Gastrocnemius medialis (tissue), 4 donors: ENCODE measurements around the gene BCL2L14. TPM values are rescaled to one million over a fixed set of nuclear protein-coding genes. Genes with fewer than 3 reads are reported as not detected.

Experiments
- ATAC-seq, 2 donors: fragments of 150-250 bp; one replicate each; pipeline ENCODE4 v1.9.1; 2016
- DNase-seq, 2 donors: peaks; one replicate each; pipeline ENCODE4 v3.0.0-alpha.2; 2019
- H3K27ac ChIP-seq, 4 donors: fragments of 200-600 bp; sonication (generic); 1 replicate in 1 of 4; 2 replicates in 3 of 4; pipeline ENCODE4 v1.5.1; 2016 to 2018; ENCODE audit warnings: mild to moderate bottlenecking in 2 of 4, moderate library complexity in 1 of 4
- H3K27me3 ChIP-seq, 3 donors: fragments of 200-600 bp; sonication (generic) in 2 of 3; 1 replicate in 1 of 3; 2 replicates in 2 of 3; pipeline versions ENCODE4 v1.5.1 to v1.6.0; 2016 to 2019; ENCODE audit warnings: mild to moderate bottlenecking in 1 of 3, moderate library complexity in 1 of 3
- H3K36me3 ChIP-seq, 2 donors: fragments of 200-600 bp; sonication (generic) in 1 of 2; one replicate each; pipeline ENCODE4 v1.5.1; 2017 to 2018
- H3K4me1 ChIP-seq, 2 donors: fragments of 200-600 bp; sonication (generic) in 1 of 2; one replicate each; pipeline ENCODE4 v1.5.1; 2016 to 2017; ENCODE audit warnings: mild to moderate bottlenecking in 2 of 2
- H3K4me3 ChIP-seq, 4 donors: fragments of 200-600 bp; sonication (generic) in 3 of 4; 1 replicate in 1 of 4; 2 replicates in 3 of 4; pipeline ENCODE4 v1.5.1; 2016 to 2019; ENCODE audit warnings: mild to moderate bottlenecking in 2 of 4
- H3K9me3 ChIP-seq, 3 donors: fragments of 200-600 bp; sonication (generic) in 2 of 3; 1 replicate in 1 of 3; 2 replicates in 2 of 3; pipeline ENCODE4 v1.5.1; 2016 to 2019
- POLR2A ChIP-seq, 2 donors: fragments of 450-650 bp; IDR thresholded peaks; one replicate each; pipeline ENCODE4 v1.6.1; 2017; ENCODE audit warnings: antibody characterized with exemption in 2 of 2, mild to moderate bottlenecking in 2 of 2, moderate library complexity in 2 of 2
- in situ Hi-C, 4 donors: fragments of 200-750 bp; cut with MboI; loops; one replicate each; pipeline versions ENCODE4 v1.15.0 to v1.8.0; 2017; ENCODE audit warnings: low sequenced_read_pairs in 4 of 4
- intact Hi-C: fragments of 100-400 bp; cut with DNase I; formaldehyde crosslinking; loops from one replicate; pipeline ENCODE4 v1.15.1; 2023; ENCODE audit warnings: low total_unique reads
- total RNA-seq, 4 donors: library from RNA; depleted of rRNA; stranded (reverse); fragments of >200 nt; gene quantifications; one replicate each; pipeline versions ENCODE4 v1.1.0 to v1.2.3, GENCODE V29; 2016
- TF ChIP-seq, protein P1 (sequence below), 5 experiments: fragments of 450-650 bp in 3 of 5; fragments of 200-600 bp in 2 of 5; sonication (generic) in 2 of 5; IDR thresholded peaks in 4 of 5; conservative IDR thresholded peaks in 1 of 5; 1 replicate in 4 of 5; 2 replicates in 1 of 5; pipeline ENCODE4 v1.5.1; 2016 to 2019; ENCODE audit warnings: antibody characterized with exemption in 5 of 5, mild to moderate bottlenecking in 3 of 5, moderate library complexity in 3 of 5

BCL2L14 gene
- total RNA-seq, 4 donors from 2014 or later = not detected

DNA sequence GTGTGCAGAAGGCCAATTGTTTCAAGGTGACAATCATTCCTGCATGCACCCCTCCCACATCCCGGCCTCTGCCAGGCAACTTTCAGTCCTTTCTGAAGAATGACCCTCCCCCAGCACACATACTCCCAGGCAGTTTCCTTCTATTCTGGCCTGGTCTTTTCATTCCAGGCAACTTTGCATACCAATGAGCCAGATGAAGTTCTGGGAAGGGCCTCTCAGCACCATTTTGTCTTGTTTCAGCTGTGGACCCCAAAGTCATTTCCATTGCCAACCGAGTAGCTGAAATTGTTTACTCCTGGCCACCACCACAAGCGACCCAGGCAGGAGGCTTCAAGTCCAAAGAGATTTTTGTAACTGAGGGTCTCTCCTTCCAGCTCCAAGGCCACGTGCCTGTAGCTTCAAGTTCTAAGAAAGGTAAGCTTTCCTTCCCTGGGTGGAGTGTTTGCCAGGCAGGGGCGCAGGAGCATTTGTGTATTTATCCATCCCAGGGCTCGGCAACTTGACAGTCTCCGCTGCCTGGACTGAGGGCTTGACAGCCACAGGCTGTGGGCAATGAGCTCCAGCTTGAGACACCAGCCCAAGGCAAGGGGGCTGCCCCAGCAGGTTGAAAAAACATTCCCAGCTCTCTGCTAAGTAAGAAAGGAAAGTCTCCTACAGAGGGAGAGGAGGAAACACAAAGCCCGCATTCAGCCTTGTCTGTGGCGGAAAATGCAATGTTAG lies 16.4 kb downstream of the BCL2L14 start:
- no peaks in the 10 kb centered on the region for H3K36me3 ChIP-seq
- no peaks in the 10 kb centered on the region for H3K27me3 ChIP-seq
- no peak overlapping the region for H3K27ac ChIP-seq
- no peaks in the 10 kb centered on the region for H3K4me1 ChIP-seq
- H3K4me3 ChIP-seq = no peak overlapping the region
- no peak for ATAC-seq
- H3K9me3 ChIP-seq = no peaks in the 10 kb centered on the region
- in situ Hi-C loops = loop anchor here in 2 of 4 donors (5.0 to 25.0 kb wide), 2 partner anchors 245 to 250 kb away; no protein-coding TSS in a partner anchor
- intact Hi-C loops = loop anchor here (10.0 kb wide), 1 partner anchor 618 kb away; no protein-coding TSS in a partner anchor
- no peak for DNase-seq
- TF ChIP-seq POLR2A (IDR thresholded peaks at IDR 0.05) = no peak
- TF ChIP-seq, protein P1, sequence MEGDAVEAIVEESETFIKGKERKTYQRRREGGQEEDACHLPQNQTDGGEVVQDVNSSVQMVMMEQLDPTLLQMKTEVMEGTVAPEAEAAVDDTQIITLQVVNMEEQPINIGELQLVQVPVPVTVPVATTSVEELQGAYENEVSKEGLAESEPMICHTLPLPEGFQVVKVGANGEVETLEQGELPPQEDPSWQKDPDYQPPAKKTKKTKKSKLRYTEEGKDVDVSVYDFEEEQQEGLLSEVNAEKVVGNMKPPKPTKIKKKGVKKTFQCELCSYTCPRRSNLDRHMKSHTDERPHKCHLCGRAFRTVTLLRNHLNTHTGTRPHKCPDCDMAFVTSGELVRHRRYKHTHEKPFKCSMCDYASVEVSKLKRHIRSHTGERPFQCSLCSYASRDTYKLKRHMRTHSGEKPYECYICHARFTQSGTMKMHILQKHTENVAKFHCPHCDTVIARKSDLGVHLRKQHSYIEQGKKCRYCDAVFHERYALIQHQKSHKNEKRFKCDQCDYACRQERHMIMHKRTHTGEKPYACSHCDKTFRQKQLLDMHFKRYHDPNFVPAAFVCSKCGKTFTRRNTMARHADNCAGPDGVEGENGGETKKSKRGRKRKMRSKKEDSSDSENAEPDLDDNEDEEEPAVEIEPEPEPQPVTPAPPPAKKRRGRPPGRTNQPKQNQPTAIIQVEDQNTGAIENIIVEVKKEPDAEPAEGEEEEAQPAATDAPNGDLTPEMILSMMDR (IDR thresholded peaks at IDR 0.05 in 4 of 5, conservative IDR thresholded peaks at IDR 0.05 in 1 of 5) = no peak

GRCh38 chr12:12087693-12088034 lies 16.9 kb downstream of the BCL2L14 start:
- no peaks in the 10 kb centered on the region for H3K9me3 ChIP-seq
- H3K27me3 ChIP-seq = no peaks in the 10 kb centered on the region
- no peak for TF ChIP-seq POLR2A (IDR thresholded peaks at IDR 0.05)
- TF ChIP-seq, protein P1 (IDR thresholded peaks at IDR 0.05 in 4 of 5, conservative IDR thresholded peaks at IDR 0.05 in 1 of 5) = no peak
- DNase-seq (no peak), ATAC-seq (no peak)
- intact Hi-C loops = loop anchor here (10.0 kb wide), 1 partner anchor 617 kb away; no protein-coding TSS in a partner anchor
- in situ Hi-C loops = loop anchor here in 2 of 4 donors (5.0 to 25.0 kb wide), 2 partner anchors 245 to 250 kb away; no protein-coding TSS in a partner anchor
- no peak overlapping the region for H3K4me3 ChIP-seq
- no peaks in the 10 kb centered on the region for H3K36me3 ChIP-seq
- no peak overlapping the region for H3K27ac ChIP-seq
- H3K4me1 ChIP-seq = no peaks in the 10 kb centered on the region

DNA sequence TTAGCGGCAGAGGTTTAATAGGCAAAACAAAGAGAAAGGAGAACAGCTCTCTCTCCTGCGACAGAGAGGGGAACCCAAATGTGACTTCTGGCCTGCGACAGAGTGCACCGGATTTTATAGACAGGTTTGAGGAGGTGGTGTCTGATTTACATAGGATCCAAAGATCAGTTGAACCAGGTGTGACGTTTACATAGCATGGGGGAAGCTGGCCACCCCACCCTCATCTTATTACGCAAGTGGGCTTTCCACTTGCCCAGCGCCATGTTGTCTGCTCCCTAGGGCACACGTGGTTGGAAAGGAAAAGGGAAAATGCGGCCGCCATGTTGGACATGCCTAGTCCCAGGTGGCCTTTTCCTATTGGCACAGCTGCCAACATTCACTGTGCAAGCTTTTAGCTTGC lies 17.4 kb downstream of the BCL2L14 start:
- no peaks in the 10 kb centered on the region for H3K36me3 ChIP-seq
- intact Hi-C loops (loop anchor here (10.0 kb wide), 1 partner anchor 617 kb away; no protein-coding TSS in a partner anchor), in situ Hi-C loops (loop anchor here in 2 of 4 donors (5.0 to 25.0 kb wide), 2 partner anchors 244 to 249 kb away; no protein-coding TSS in a partner anchor)
- DNase-seq = no peak
- H3K27me3 ChIP-seq = no peaks in the 10 kb centered on the region
- TF ChIP-seq POLR2A (IDR thresholded peaks at IDR 0.05) = no peak
- TF ChIP-seq, protein P1 (IDR thresholded peaks at IDR 0.05 in 4 of 5, conservative IDR thresholded peaks at IDR 0.05 in 1 of 5) = no peak
- no peak for ATAC-seq
- no peak overlapping the region for H3K4me3 ChIP-seq
- no peaks in the 10 kb centered on the region for H3K4me1 ChIP-seq
- no peaks in the 10 kb centered on the region for H3K9me3 ChIP-seq
- H3K27ac ChIP-seq = no peak overlapping the region

DNA sequence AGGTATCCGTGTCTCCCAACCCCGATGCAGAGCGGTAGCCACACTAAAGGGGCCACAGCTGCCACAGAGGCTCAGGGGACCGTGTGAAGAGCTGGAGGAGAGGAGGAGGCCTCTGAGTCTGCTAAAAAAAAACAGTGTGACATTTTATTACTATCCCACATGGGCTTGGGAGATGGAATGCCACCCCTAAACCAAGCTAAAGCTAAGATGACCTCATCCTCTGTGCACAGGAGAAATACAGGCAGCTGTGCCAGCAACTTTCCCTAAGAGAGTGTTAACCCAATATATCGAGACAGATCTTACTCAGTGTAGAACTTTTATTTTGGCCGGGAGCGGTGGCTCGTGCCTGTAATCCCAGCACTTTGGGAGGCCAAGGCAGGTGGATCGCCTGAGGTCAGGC lies 18.0 kb downstream of the BCL2L14 start:
- TF ChIP-seq, protein P1 (IDR thresholded peaks at IDR 0.05 in 4 of 5, conservative IDR thresholded peaks at IDR 0.05 in 1 of 5) = no peak
- no peak for TF ChIP-seq POLR2A (IDR thresholded peaks at IDR 0.05)
- Histone ChIP-seq H3K9me3 (no peaks in the 10 kb centered on the region), H3K27ac (no peak overlapping the region), H3K36me3 (no peaks in the 10 kb centered on the region), H3K4me1 (no peaks in the 10 kb centered on the region), H3K4me3 (no peak overlapping the region), H3K27me3 (no peaks in the 10 kb centered on the region)
- intact Hi-C loops (loop anchor here (10.0 kb wide), 1 partner anchor 616 kb away; no protein-coding TSS in a partner anchor), in situ Hi-C loops (loop anchor here in 2 of 4 donors (5.0 to 25.0 kb wide), 2 partner anchors 244 to 249 kb away; no protein-coding TSS in a partner anchor)
- no peak for ATAC-seq
- no peak for DNase-seq
